H9 (cell line): ENCODE data around the gene FILIP1. TPM values are rescaled to one million over a fixed set of nuclear protein-coding genes. Genes with fewer than 3 reads are reported as not detected.

ENCODE experiments used
- DNase-seq: peaks from one replicate; pipeline ENCODE4 v3.0.0-alpha.2; 2017
- H2AFZ ChIP-seq: one replicate; pipeline ENCODE4 v1.6.1; 2013; ENCODE audit warnings: mild to moderate bottlenecking, low read length, control low read depth, moderate library complexity
- H2AK5ac ChIP-seq: 2 replicates; pipeline ENCODE4 v1.6.1; 2013; ENCODE audit warnings: low read length, control low read depth, mixed read lengths; ENCODE audit not compliant: insufficient read length
- H2BK120ac ChIP-seq: one replicate; pipeline ENCODE4 v1.6.1; 2013; ENCODE audit warnings: low read depth, mild to moderate bottlenecking, low read length, control low read depth, inconsistent platforms; ENCODE audit not compliant: poor library complexity, severe bottlenecking
- H2BK12ac ChIP-seq: 2 replicates; pipeline ENCODE4 v1.6.1; 2013; ENCODE audit warnings: low read length, control low read depth, mixed read lengths, low read depth; ENCODE audit not compliant: insufficient read length
- H2BK15ac ChIP-seq: 2 replicates; pipeline ENCODE4 v1.6.1; 2013; ENCODE audit warnings: low read depth, low read length, control low read depth
- H2BK20ac ChIP-seq: one replicate; pipeline ENCODE4 v1.6.1; 2013; ENCODE audit warnings: low read depth, mild to moderate bottlenecking, low read length, control low read depth, inconsistent platforms; ENCODE audit not compliant: poor library complexity, severe bottlenecking
- H2BK5ac ChIP-seq: 2 replicates; pipeline ENCODE4 v1.6.1; 2013; ENCODE audit warnings: low read length, control low read depth, mixed read lengths; ENCODE audit not compliant: insufficient read length
- H3K14ac ChIP-seq: 2 replicates; pipeline ENCODE4 v1.6.1; 2013; ENCODE audit warnings: low read length, control low read depth; ENCODE audit not compliant: insufficient read depth
- H3K18ac ChIP-seq: 2 replicates; pipeline ENCODE4 v1.6.1; 2013; ENCODE audit warnings: low read depth, mild to moderate bottlenecking, mixed read lengths, low read length, control low read depth; ENCODE audit not compliant: insufficient read length
- H3K23ac ChIP-seq: 2 replicates; pipeline ENCODE4 v1.6.1; 2013; ENCODE audit warnings: low read length, control low read depth, mixed read lengths, low read depth; ENCODE audit not compliant: insufficient read length
- H3K23me2 ChIP-seq: 2 replicates; pipeline ENCODE4 v1.6.1; 2013; ENCODE audit warnings: low read depth, mild to moderate bottlenecking, mixed read lengths, low read length, control low read depth; ENCODE audit not compliant: insufficient read length, poor library complexity, severe bottlenecking
- H3K27ac ChIP-seq: 2 replicates; pipeline ENCODE4 v1.5.1; 2013; ENCODE audit warnings: low read length, control low read depth, mixed read lengths, low read depth; ENCODE audit not compliant: insufficient read length
- H3K27me3 ChIP-seq: 2 replicates; pipeline ENCODE4 v1.6.1; 2013; ENCODE audit warnings: low read length, control low read depth, inconsistent platforms; ENCODE audit not compliant: insufficient read depth
- H3K4ac ChIP-seq: 2 replicates; pipeline ENCODE4 v1.6.1; 2013; ENCODE audit warnings: low read depth, mild to moderate bottlenecking, control low read depth, inconsistent platforms, low read length, moderate library complexity
- H3K4me1 ChIP-seq: 2 replicates; pipeline ENCODE4 v1.6.1; 2013; ENCODE audit warnings: low read length, control low read depth, inconsistent platforms; ENCODE audit not compliant: insufficient read depth
- H3K4me2 ChIP-seq: 2 replicates; pipeline ENCODE4 v1.6.1; 2013; ENCODE audit warnings: low read length, control low read depth, mixed read lengths; ENCODE audit not compliant: insufficient read length, insufficient read depth
- H3K56ac ChIP-seq: 2 replicates; pipeline ENCODE4 v1.6.1; 2013; ENCODE audit warnings: low read depth, mild to moderate bottlenecking, mixed read lengths, low read length, control low read depth; ENCODE audit not compliant: insufficient read length
- H3K79me1 ChIP-seq: 2 replicates; pipeline ENCODE4 v1.6.1; 2013; ENCODE audit warnings: low read depth, mild to moderate bottlenecking, moderate library complexity, low read length, control low read depth, inconsistent platforms; ENCODE audit not compliant: insufficient read depth, poor library complexity, severe bottlenecking
- H3K79me2 ChIP-seq: 2 replicates; pipeline ENCODE4 v1.6.1; 2013; ENCODE audit warnings: low read length, control low read depth, inconsistent platforms; ENCODE audit not compliant: insufficient read depth
- H3K9ac ChIP-seq: 2 replicates; pipeline ENCODE4 v1.6.1; 2013; ENCODE audit warnings: low read length, control low read depth, mixed read lengths; ENCODE audit not compliant: insufficient read length; ENCODE audit errors: extremely low read depth
- H3K9me3 ChIP-seq: one replicate; pipeline ENCODE4 v1.6.1; 2013; ENCODE audit warnings: low read depth, low read length, inconsistent platforms; ENCODE audit not compliant: control insufficient read depth
- H3T11ph ChIP-seq: one replicate; pipeline ENCODE4 v1.6.1; 2013; ENCODE audit warnings: mild to moderate bottlenecking, low read length, control low read depth, inconsistent platforms
- H4K20me1 ChIP-seq: one replicate; pipeline ENCODE4 v1.6.1; 2013; ENCODE audit not compliant: control insufficient read depth, insufficient read length, insufficient read depth
- H4K5ac ChIP-seq: 2 replicates; pipeline ENCODE4 v1.6.1; 2013; ENCODE audit warnings: low read depth, mild to moderate bottlenecking, mixed read lengths, low read length, control low read depth; ENCODE audit not compliant: insufficient read length
- H4K8ac ChIP-seq: replicated peaks from 2 replicates; pipeline ENCODE4 v1.6.1; 2013; ENCODE audit warnings: low read length, control low read depth, mixed read lengths, low read depth; ENCODE audit not compliant: insufficient read length
- H4K91ac ChIP-seq: 2 replicates; pipeline ENCODE4 v1.6.1; 2013; ENCODE audit warnings: low read depth, mild to moderate bottlenecking, moderate library complexity, mixed read lengths, low read length, control low read depth; ENCODE audit not compliant: insufficient read length
- H3K27ac Mint-ChIP-seq, 3 experiments: 2 replicates in 2 of 3; 3 replicates in 1 of 3; pipeline ENCODE4 v1.8.0; 2020 to 2021; ENCODE audit warnings: mixed read lengths in 3 of 3, mild to moderate bottlenecking in 1 of 3, moderate library complexity in 1 of 3
- H3K27me3 Mint-ChIP-seq: 2 replicates; pipeline ENCODE4 v1.8.0; 2021; ENCODE audit warnings: low read depth, mild to moderate bottlenecking, moderate library complexity, mixed read lengths
- H3K36me3 Mint-ChIP-seq, 3 experiments: 2 replicates in 2 of 3; 3 replicates in 1 of 3; pipeline ENCODE4 v1.8.0; 2020 to 2021; ENCODE audit warnings: low read depth in 3 of 3, mixed read lengths in 3 of 3; ENCODE audit not compliant: insufficient read depth in 1 of 3
- H3K4me1 Mint-ChIP-seq, 2 experiments: 2 replicates each; pipeline ENCODE4 v1.8.0; 2020; ENCODE audit warnings: mixed read lengths in 2 of 2
- H3K4me3 Mint-ChIP-seq, 2 experiments: 2 replicates in 1 of 2; 3 replicates in 1 of 2; pipeline ENCODE4 v1.8.0; 2020 to 2021; ENCODE audit warnings: mild to moderate bottlenecking in 2 of 2, mixed read lengths in 2 of 2, moderate library complexity in 1 of 2
- H3K9me3 Mint-ChIP-seq, 2 experiments: 2 replicates in 1 of 2; 3 replicates in 1 of 2; pipeline ENCODE4 v1.8.0; 2020; ENCODE audit warnings: mild to moderate bottlenecking in 2 of 2, mixed read lengths in 2 of 2, moderate library complexity in 1 of 2
- WGBS: extraction: QIAGEN DNeasy Blood & Tissue Kit; methylation state at CpG from one replicate; pipeline ENCODE4 v1.1.7; 2013; ENCODE audit warnings: missing lambda C conversion rate, low lambda C conversion rate, mixed read lengths; ENCODE audit not compliant: insufficient read length; ENCODE audit errors: extremely low coverage; 5-methylcytosine and 5-hydroxymethylcytosine counted together
- total RNA-seq: library from RNA; stranded (reverse); gene quantifications from 2 replicates; pipeline ENCODE4 v1.2.1, GENCODE V29; 2021
- TF ChIP-seq, protein P1 (sequence below): fragments of 200-600 bp; sonication (generic); conservative IDR thresholded peaks from 3 replicates; pipeline ENCODE4 v1.8.0; 2021; ENCODE audit warnings: antibody characterized with exemption, mild to moderate bottlenecking

Gene FILIP1
- total RNA-seq, 1 experiment from 2014 or later: 10.5 TPM

- no peak overlapping the region for H3K27ac ChIP-seq
- H4K5ac ChIP-seq: no peak overlapping the region
- no peak overlapping the region for H2BK15ac ChIP-seq
- H3K18ac ChIP-seq: no peak overlapping the region
- no peak overlapping the region for H3K27ac Mint-ChIP-seq
- no peak overlapping the region for H2BK12ac ChIP-seq
- peaks cover 17 to 19% of the 10 kb centered on the region in 2 experiments for H3K4me1 Mint-ChIP-seq
- TF ChIP-seq, protein P1, sequence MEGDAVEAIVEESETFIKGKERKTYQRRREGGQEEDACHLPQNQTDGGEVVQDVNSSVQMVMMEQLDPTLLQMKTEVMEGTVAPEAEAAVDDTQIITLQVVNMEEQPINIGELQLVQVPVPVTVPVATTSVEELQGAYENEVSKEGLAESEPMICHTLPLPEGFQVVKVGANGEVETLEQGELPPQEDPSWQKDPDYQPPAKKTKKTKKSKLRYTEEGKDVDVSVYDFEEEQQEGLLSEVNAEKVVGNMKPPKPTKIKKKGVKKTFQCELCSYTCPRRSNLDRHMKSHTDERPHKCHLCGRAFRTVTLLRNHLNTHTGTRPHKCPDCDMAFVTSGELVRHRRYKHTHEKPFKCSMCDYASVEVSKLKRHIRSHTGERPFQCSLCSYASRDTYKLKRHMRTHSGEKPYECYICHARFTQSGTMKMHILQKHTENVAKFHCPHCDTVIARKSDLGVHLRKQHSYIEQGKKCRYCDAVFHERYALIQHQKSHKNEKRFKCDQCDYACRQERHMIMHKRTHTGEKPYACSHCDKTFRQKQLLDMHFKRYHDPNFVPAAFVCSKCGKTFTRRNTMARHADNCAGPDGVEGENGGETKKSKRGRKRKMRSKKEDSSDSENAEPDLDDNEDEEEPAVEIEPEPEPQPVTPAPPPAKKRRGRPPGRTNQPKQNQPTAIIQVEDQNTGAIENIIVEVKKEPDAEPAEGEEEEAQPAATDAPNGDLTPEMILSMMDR: no peak
- H4K91ac ChIP-seq: no peak overlapping the region
- no peak overlapping the region for H3K4me3 Mint-ChIP-seq
- no peaks in the 10 kb centered on the region for H3K23me2 ChIP-seq
- H3K9me3 ChIP-seq: no peaks in the 10 kb centered on the region
- no peak overlapping the region for H2AFZ ChIP-seq
- no peaks in the 10 kb centered on the region for H3K9me3 Mint-ChIP-seq
- no peaks in the 10 kb centered on the region for H3K27me3 ChIP-seq
- no peak overlapping the region for H3K14ac ChIP-seq
- no peaks in the 10 kb centered on the region; the same call in 1 of the 2 replicates for H3K4me1 ChIP-seq
- no peak overlapping the region for H2BK120ac ChIP-seq
- H3K4ac ChIP-seq: no peak overlapping the region
- no peak overlapping the region for H3K56ac ChIP-seq
- H2BK5ac ChIP-seq: no peak overlapping the region
- no peak overlapping the region for H2BK20ac ChIP-seq
- H4K8ac ChIP-seq: no peak overlapping the region
- H3K9ac ChIP-seq: no peak overlapping the region
- H3K79me2 ChIP-seq: no peaks in the 10 kb centered on the region
- no CpG with 5 or more reads among the region's 2 CpGs for WGBS
- H3K23ac ChIP-seq: no peak overlapping the region
- H3K36me3 Mint-ChIP-seq: no peaks in the 10 kb centered on the region
- no peaks in the 10 kb centered on the region for H4K20me1 ChIP-seq
- no peaks in the 10 kb centered on the region for H3K27me3 Mint-ChIP-seq
- H3K4me2 ChIP-seq: no peak overlapping the region
- H2AK5ac ChIP-seq: no peak overlapping the region
- DNase-seq: no peak
- H3T11ph ChIP-seq: no peak overlapping the region
- H3K79me1 ChIP-seq: no peaks in the 10 kb centered on the region
These were observed 192.5 kb downstream of the FILIP1 start for GRCh38 chr6:75301088-75301487.
